ENCODE data around the gene STAC3. TPM values are rescaled to one million over a fixed set of nuclear protein-coding genes. Genes with fewer than 3 reads are reported as not detected.

The STAC3 gene
- total RNA-seq, 2 experiments from 2014 or later, result 2.0 to 3.0 TPM

GRCh38 chr12:57201631-57202030, 49.4 kb downstream of the STAC3 start:
- Mint-ChIP-seq H3K36me3 (ENCODE audit: low read depth) (peaks cover 17% of the 10 kb centered on the region), H3K4me1 (ENCODE audit: low read depth) (no peaks in the 10 kb centered on the region), H3K27me3 (no peaks in the 10 kb centered on the region), H3K4me3 (no peak overlapping the region), H3K9me3 (no peaks in the 10 kb centered on the region), H3K27ac (no peak overlapping the region)
- no peak overlapping the region for H3K4me3 ChIP-seq (ENCODE audit: low read length)
- H3K4me1 ChIP-seq (ENCODE audit: insufficient read depth, low read length), result no peaks in the 10 kb centered on the region
- ATAC-seq (ENCODE audit: poor library complexity) (no peak), DNase-seq (no peak)
- intact Hi-C loops (cut with DNase I, micrococcal nuclease), result no loop called here
- H3K27me3 ChIP-seq (ENCODE audit: control insufficient read depth in 1 of 2, insufficient read depth in 2 of 2, low read length in 2 of 2), result no peaks in the 10 kb centered on the region
- H3K9me3 ChIP-seq (ENCODE audit: control insufficient read depth in 1 of 2, insufficient read depth in 1 of 2, low read length in 2 of 2), result no peaks in the 10 kb centered on the region
- CTCF ChIA-PET, result no interaction called here
- POLR2A ChIA-PET, result no interaction called here
- no peak for TF ChIP-seq CTCF (IDR thresholded peaks at IDR 0.05)
- no peak overlapping the region for H3K27ac ChIP-seq (ENCODE audit: low read depth in 1 of 2, low read length in 2 of 2)
- peaks cover 3% of the 10 kb centered on the region for H3K36me3 ChIP-seq (ENCODE audit: insufficient read depth, low read length)

- TF ChIP-seq CTCF (IDR thresholded peaks at IDR 0.05), result no peak
These were observed 49.8 kb downstream of the STAC3 start for GRCh38 chr12:57201219-57201618.

GRCh38 chr12:57200497-57200896, 50.5 kb downstream of the STAC3 start:
- ChIA-PET POLR2A (no interaction called here), CTCF (no interaction called here)
- Histone ChIP-seq H3K27ac (ENCODE audit: low read depth in 1 of 2, low read length in 2 of 2) (no peak overlapping the region), H3K9me3 (ENCODE audit: control insufficient read depth in 1 of 2, insufficient read depth in 1 of 2, low read length in 2 of 2) (no peaks in the 10 kb centered on the region), H3K4me3 (ENCODE audit: low read length) (no peak overlapping the region), H3K4me1 (ENCODE audit: insufficient read depth, low read length) (no peaks in the 10 kb centered on the region), H3K36me3 (ENCODE audit: insufficient read depth, low read length) (peaks cover 3% of the 10 kb centered on the region), H3K27me3 (ENCODE audit: control insufficient read depth in 1 of 2, insufficient read depth in 2 of 2, low read length in 2 of 2) (no peaks in the 10 kb centered on the region)
- Mint-ChIP-seq H3K4me1 (ENCODE audit: low read depth) (no peaks in the 10 kb centered on the region), H3K27ac (no peak overlapping the region), H3K27me3 (no peaks in the 10 kb centered on the region), H3K9me3 (no peaks in the 10 kb centered on the region), H3K4me3 (no peak overlapping the region), H3K36me3 (ENCODE audit: low read depth) (peaks cover 17% of the 10 kb centered on the region)
- intact Hi-C loops (cut with DNase I, micrococcal nuclease), result no loop called here
- ATAC-seq (ENCODE audit: poor library complexity), result no peak
- no peak for TF ChIP-seq CTCF (IDR thresholded peaks at IDR 0.05)
- no peak for DNase-seq

More at GRCh38 chr12:57201219-57201618, 49.8 kb downstream of the STAC3 start:
- H3K9me3 ChIP-seq (ENCODE audit: control insufficient read depth in 1 of 2, insufficient read depth in 1 of 2, low read length in 2 of 2), result no peaks in the 10 kb centered on the region
- intact Hi-C loops (cut with DNase I, micrococcal nuclease), result no loop called here
- Mint-ChIP-seq H3K27ac (no peak overlapping the region), H3K4me1 (ENCODE audit: low read depth) (no peaks in the 10 kb centered on the region), H3K27me3 (no peaks in the 10 kb centered on the region), H3K36me3 (ENCODE audit: low read depth) (peaks cover 17% of the 10 kb centered on the region), H3K9me3 (no peaks in the 10 kb centered on the region), H3K4me3 (no peak overlapping the region)
- H3K4me3 ChIP-seq (ENCODE audit: low read length), result no peak overlapping the region
- H3K27ac ChIP-seq (ENCODE audit: low read depth in 1 of 2, low read length in 2 of 2), result no peak overlapping the region
- ChIA-PET CTCF (no interaction called here), POLR2A (no interaction called here)
- H3K36me3 ChIP-seq (ENCODE audit: insufficient read depth, low read length), result peaks cover 3% of the 10 kb centered on the region
- no peak for DNase-seq
- no peaks in the 10 kb centered on the region for H3K27me3 ChIP-seq (ENCODE audit: control insufficient read depth in 1 of 2, insufficient read depth in 2 of 2, low read length in 2 of 2)
- no peaks in the 10 kb centered on the region for H3K4me1 ChIP-seq (ENCODE audit: insufficient read depth, low read length)
- ATAC-seq (ENCODE audit: poor library complexity), result no peak

Data from CD4-positive, alpha-beta T cell (primary cell).